HG02973 (cell line): ENCODE measurements around the gene PLPPR5.

Experiments used
- ATAC-seq: cut with Tn5 transposase; IDR thresholded peaks from one replicate; pipeline ENCODE4 v1.9.1; 2021; ENCODE audit warnings: moderate library complexity; ENCODE audit not compliant: unreplicated experiment

The PLPPR5 gene

DNA sequence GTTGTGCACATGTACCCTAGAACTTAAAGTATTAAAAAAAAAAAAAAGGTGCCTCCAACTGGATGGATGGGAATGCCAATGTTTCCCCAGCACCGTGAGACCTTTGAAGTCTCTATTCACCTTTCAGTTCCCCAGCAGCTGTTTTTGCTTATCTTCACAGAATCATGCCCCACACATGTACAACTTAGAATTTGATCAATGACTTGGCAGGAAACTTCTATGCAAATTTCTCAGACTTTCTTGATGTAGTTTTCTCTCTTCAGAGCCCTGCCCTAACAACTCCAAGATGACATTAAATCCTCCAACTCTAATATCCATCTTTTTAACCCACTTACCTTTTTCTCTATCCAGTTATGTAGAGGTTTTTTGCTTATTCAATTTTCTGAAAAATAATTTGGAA, 144.3 kb downstream of the PLPPR5 start:
- no peak for ATAC-seq

DNA sequence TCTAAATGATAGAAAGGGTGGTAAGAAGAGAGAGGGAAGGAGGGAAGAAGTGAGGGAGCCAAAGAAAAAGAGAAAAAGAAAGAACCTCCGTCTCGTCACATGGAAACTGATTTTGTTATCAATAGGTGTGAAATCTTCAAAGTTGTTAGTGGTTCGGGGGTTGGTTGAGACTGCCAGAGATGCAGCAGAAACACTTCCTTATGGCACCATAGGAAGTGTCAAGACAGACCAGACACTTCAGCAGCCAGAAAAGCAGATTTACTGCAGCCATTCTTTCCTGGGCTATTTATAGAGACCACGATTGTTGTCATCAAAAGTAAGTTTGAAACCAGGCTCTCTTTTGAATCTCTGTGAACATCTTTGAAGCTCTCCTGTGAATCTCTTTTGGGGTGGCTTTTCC, 150.5 kb downstream of the PLPPR5 start:
- no peak for ATAC-seq

DNA sequence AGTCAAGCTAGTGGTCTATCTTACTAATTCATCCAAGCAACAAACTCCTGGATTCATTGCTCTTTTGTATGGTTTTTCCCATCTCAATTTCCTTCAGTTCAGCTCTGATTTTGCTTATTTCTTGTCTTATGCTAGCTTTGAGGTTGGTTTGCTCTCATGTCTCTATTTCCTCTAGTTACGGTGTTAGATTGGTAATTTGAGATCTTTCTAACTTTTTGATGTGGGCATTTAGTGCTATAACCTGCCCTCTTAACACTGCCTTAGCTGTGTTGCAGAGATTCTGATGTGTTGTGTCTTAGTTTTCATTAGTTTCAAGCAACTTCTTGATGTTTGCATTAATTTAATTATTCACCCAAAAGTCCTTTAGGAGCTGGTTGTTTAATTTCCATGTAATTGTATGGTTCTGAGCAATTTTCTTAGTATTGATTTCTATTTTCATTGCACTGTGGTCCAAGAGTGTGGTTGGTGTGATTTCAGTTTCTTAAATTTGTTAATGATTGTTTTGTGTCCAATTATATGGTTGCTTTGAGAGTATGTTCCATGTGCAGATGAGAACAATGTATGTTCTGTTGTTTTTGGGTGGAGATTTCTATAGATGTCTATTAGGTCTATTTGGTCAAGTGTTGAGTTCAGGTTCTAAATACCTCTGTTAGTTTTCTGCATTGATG, 154.6 kb downstream of the PLPPR5 start:
- no peak for ATAC-seq

DNA sequence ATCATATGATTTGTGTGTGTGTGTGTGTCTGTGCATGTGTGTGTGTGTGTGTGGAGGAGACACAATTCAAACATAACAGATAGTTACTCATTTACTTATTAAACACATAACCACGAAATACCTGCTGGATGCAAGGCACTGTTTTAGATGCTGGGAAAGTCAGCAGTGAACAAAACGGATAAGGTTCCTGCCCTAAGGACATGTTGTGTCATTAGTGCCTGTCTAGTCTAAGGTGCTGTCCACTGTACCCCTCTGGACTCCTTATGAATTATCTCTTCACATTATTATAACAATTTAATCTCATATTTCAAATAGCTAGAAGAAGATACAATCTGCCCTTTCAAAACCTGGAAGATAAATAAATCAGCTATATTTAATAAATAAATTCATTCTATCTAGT, 162.4 kb downstream of the PLPPR5 start:
- no peak for ATAC-seq
